NCI-H510A (cell line): ENCODE measurements around the gene KRT13.

Experiments used
- DNase-seq: peaks from one replicate; lab custom pipeline; 2025; lab: John Stamatoyannopoulos, UW

Gene KRT13

GRCh38 chr17:41494524-41494923, 10.9 kb downstream of the KRT13 start:
- no peak for DNase-seq

- peak; percentile 37 for DNase-seq
Measured at GRCh38 chr17:41492771-41493170, 12.6 kb downstream of the KRT13 start.

- no peak for DNase-seq
Measured at GRCh38 chr17:41492351-41492750, 13.1 kb downstream of the KRT13 start.

GRCh38 chr17:41491476-41491875, 13.9 kb downstream of the KRT13 start:
- DNase-seq = no peak

GRCh38 chr17:41490000-41490990, 15.1 kb downstream of the KRT13 start:
- no peak for DNase-seq

- no peak for DNase-seq
Measured at GRCh38 chr17:41489531-41489930, 15.9 kb downstream of the KRT13 start, which contains the start of gene KRT36. TSS of gene KRT36 (minus strand) at chr17:41489910. CDS start at chr17:41489864, 46 bp downstream.

GRCh38 chr17:41486809-41487530, 18.4 kb downstream of the KRT13 start:
- DNase-seq = no peak

GRCh38 chr17:41486316-41486715, 19.1 kb downstream of the KRT13 start:
- DNase-seq = no peak

- no peak for DNase-seq
Measured at GRCh38 chr17:41484920-41485904, 20.2 kb downstream of the KRT13 start.

- no peak for DNase-seq
Measured at GRCh38 chr17:41483991-41484826, 21.2 kb downstream of the KRT13 start.

- DNase-seq = no peak
Measured at GRCh38 chr17:41483531-41483930, 21.9 kb downstream of the KRT13 start.

- DNase-seq = no peak
Measured at GRCh38 chr17:41481036-41481435, 24.4 kb downstream of the KRT13 start, which contains the start of gene KRT35. TSS of gene KRT35 (minus strand) at chr17:41481151. CDS start at chr17:41481097, 54 bp downstream.

- DNase-seq = no peak
Measured at GRCh38 chr17:41480581-41480980, 24.8 kb downstream of the KRT13 start.

GRCh38 chr17:41480136-41480535, 25.3 kb downstream of the KRT13 start:
- DNase-seq = no peak

- DNase-seq = no peak
Measured at GRCh38 chr17:41478237-41478636, 27.2 kb downstream of the KRT13 start.

- DNase-seq = no peak
Measured at GRCh38 chr17:41476866-41477815, 28.3 kb downstream of the KRT13 start.

- no peak for DNase-seq
Measured at GRCh38 chr17:41475421-41475820, 30.0 kb downstream of the KRT13 start.

GRCh38 chr17:41474863-41475262, 30.5 kb downstream of the KRT13 start:
- no peak for DNase-seq

- DNase-seq = no peak
Measured at GRCh38 chr17:41468346-41468745, 37.1 kb downstream of the KRT13 start.
